K562 (cell line): ENCODE results near the gene TTC6. TPM values are rescaled to one million over a fixed set of nuclear protein-coding genes. Genes with fewer than 3 reads are reported as not detected.

ENCODE experiments used
- KDM2B ChIP-seq: fragments of 250-450 bp; sonication (Bioruptor Pico); IDR thresholded peaks from 2 replicates; pipeline ENCODE4 v1.8.0; 2021; ENCODE audit warnings: mild to moderate bottlenecking, moderate library complexity
- STAT6 ChIP-seq: sonication (generic); formaldehyde crosslinking; IDR thresholded peaks from 2 replicates; pipeline ENCODE4 v1.8.1; 2023; ENCODE audit warnings: mild to moderate bottlenecking, missing genetic modification reagents
- ZNF197 ChIP-seq: fragments of 200-800 bp; sonication (Bioruptor generic); IDR thresholded peaks from 2 replicates; pipeline ENCODE4 v1.6.1; 2016; ENCODE audit warnings: low read depth, missing genetic modification characterization, missing compliant biosample characterization
- ZNF280A ChIP-seq: fragments of 450-650 bp; IDR thresholded peaks from 2 replicates; pipeline ENCODE4 v1.6.1; 2018; ENCODE audit warnings: mild to moderate bottlenecking, low read depth; ENCODE audit not compliant: partially characterized antibody
- polyA plus RNA-seq, 8 experiments: library from polyadenylated mRNA; depleted of rRNA in 4 of 8; stranded (reverse) in 5 of 8; unstranded in 3 of 8; fragments of >200 nt; fragmentation: Nextera tagmentation in 2 of 8; fragmentation: Illumina TruSeq in 1 of 8; extraction: Ambion mirVana in 2 of 8; extraction: Trizol in 1 of 8; gene quantifications; 2 replicates each; pipeline versions ENCODE4 v1.2.1 to v1.2.3, GENCODE V29; 2011 to 2014; ENCODE audit warnings: inconsistent platforms in 1 of 8, missing spikeins in 1 of 8
- total RNA-seq, 7 experiments: library from RNA; depleted of rRNA in 6 of 7; stranded (reverse); fragments of >200 nt in 6 of 7; fragmentation: Illumina TruSeq in 2 of 7; extraction: Trizol in 2 of 7; gene quantifications; 2 replicates each; pipeline versions ENCODE4 v1.2.1 to v1.2.3, GENCODE V29; 2011 to 2021; ENCODE audit warnings: low replicate concordance in 1 of 7

TTC6 gene
- total and polyA plus RNA-seq, 9 of the 15 experiments (the other 6 are each of a cell fraction or from before 2014, with no cell fraction given), result 0.04 to 0.23 (median 0.08) TPM; not detected in 5

DNA sequence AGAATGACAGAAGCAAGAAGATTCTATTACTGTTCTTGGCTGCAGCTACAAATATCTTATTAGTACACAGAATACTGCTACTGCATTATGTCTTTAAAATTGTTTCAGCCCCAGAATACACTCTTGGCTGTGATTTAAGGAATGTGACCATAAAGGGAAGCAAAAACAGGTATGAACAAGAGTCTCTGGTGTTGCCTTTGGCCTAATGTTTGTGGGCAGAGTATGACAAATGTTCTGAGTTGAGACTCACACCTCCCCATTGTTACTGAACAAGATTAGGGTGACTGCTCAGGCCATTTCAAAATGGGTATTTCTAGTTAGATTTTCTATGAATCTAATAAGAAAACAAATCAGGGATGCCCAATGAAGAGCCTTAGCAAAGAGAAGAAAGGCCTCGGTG is 28.5 kb downstream of the TTC6 start (continued):
- TF ChIP-seq ZNF197 (CRISPR knock-in tag) (no peak), ZNF280A (no peak), KDM2B (CRISPR knock-in tag) (no peak), STAT6 (CRISPR knock-in tag) (no peak)
